Measurements from ENCODE around the gene RHOU. TPM values are rescaled to one million over a fixed set of nuclear protein-coding genes. Genes with fewer than 3 reads are reported as not detected.

RHOU gene
- total and polyA plus RNA-seq, 2 of the 13 experiments (the other 11 are each of a cell fraction or from before 2014, with no cell fraction given) = 11.9 to 18.5 TPM

GRCh38 chr1:228783418-228784040 is 48.2 kb downstream of the RHOU start:
- ChIA-PET CTCF (ENCODE audit: low intra/inter-chr PET ratio, low total read pairs) (no interaction called here), POLR2A (interaction anchor here (0.7 to 2.2 kb wide), 10 partner anchors 8 to 347 kb away, joined by 3 to 21 read pairs (median 3); no protein-coding TSS in a partner anchor)
- FAIRE-seq = peak; percentile 43
- peak overlapping the region; percentile 65 for H3K4me2 ChIP-seq (ENCODE audit: low read depth, low read length)
- in situ Hi-C loops (cut with HindIII; ENCODE audit: extremely low pct_ligation_motif_present, low pct_unique_long_range_greater_than_20kb) = no loop called here
- no peaks in the 10 kb centered on the region for H3K9me3 ChIP-seq (ENCODE audit: low read length)
- no peak overlapping the region for H3K9ac ChIP-seq (ENCODE audit: insufficient read depth, low read depth, low read length)
- no peaks in the 10 kb centered on the region for H3K79me2 ChIP-seq (ENCODE audit: insufficient read depth, low read length)
- peak overlapping the region; percentile 76 for H3K27ac ChIP-seq (ENCODE audit: extremely low read length, insufficient read depth, low read length)
- H3K27me3 ChIP-seq (ENCODE audit: control insufficient read depth in 1 of 2, insufficient read depth in 2 of 2, low read length in 2 of 2) = peaks cover 0 to 1% of the 10 kb centered on the region in 2 experiments; a peak in 1 of 5 replicates
- intact Hi-C loops (cut with micrococcal nuclease; ENCODE audit: unreplicated experiment) = loop anchor here (1.0 kb wide), 1 partner anchor 55 kb away; no protein-coding TSS in a partner anchor
- 25% methylated on average over 11 of the region's 11 CpGs for WGBS (ENCODE audit: low lambda C conversion rate)
- ATAC-seq = peak; percentile 75
- H3K4me3 ChIP-seq (replicated peaks in 1 of 3; ENCODE audit: insufficient read depth in 1 of 3, low read depth in 2 of 3, low read length in 3 of 3) = peak overlapping the region in 1 of 3 experiments; percentile 8; a peak in 2 of 6 replicates
- H4K20me1 ChIP-seq (ENCODE audit: insufficient read depth, low read length) = no peaks in the 10 kb centered on the region
- no peaks in the 10 kb centered on the region for H3K36me3 ChIP-seq (replicated peaks in 1 of 2; ENCODE audit: control insufficient read depth in 1 of 2, insufficient read depth in 2 of 2, low read length in 2 of 2)
- DNase-seq (ENCODE audit: low spot score) = peak; percentile 41
- H2AFZ ChIP-seq (ENCODE audit: low read length) = no peak overlapping the region
- H3K4me1 ChIP-seq (ENCODE audit: insufficient read depth, low read length) = peaks cover 45% of the 10 kb centered on the region
- no TSS peak for BruUV-seq (replicated peaks)
- no peak for TF ChIP-seq ZNF30 (CRISPR knock-in tag; IDR thresholded peaks at IDR 0.05)
- no peak for TF ChIP-seq NFKBIZ (CRISPR knock-in tag; IDR thresholded peaks at IDR 0.05)
- no peak for TF ChIP-seq PCBP2 (optimal IDR thresholded peaks at IDR 0.05; ENCODE audit: low read depth, low read length, poor library complexity, severe bottlenecking)
- peak; percentile 44; the same call in 1 of the 2 replicates for TF ChIP-seq ZFP91 (CRISPR knock-in tag; IDR thresholded peaks at IDR 0.05; ENCODE audit: borderline replicate concordance)
- no peak for TF ChIP-seq ETV5 (CRISPR knock-in tag; IDR thresholded peaks at IDR 0.05; ENCODE audit: borderline replicate concordance)
- peak; percentile 58; the same call in 1 of the 2 replicates for TF ChIP-seq ZNF790 (CRISPR knock-in tag; IDR thresholded peaks at IDR 0.05; ENCODE audit: borderline replicate concordance)
- TF ChIP-seq ZNF878 (CRISPR knock-in tag; IDR thresholded peaks at IDR 0.05) = no peak
- no peak for TF ChIP-seq ZNF549 (CRISPR knock-in tag; IDR thresholded peaks at IDR 0.05)
- TF ChIP-seq PAX8 (CRISPR knock-in tag; IDR thresholded peaks at IDR 0.05; ENCODE audit: borderline replicate concordance) = no peak
- no peak for TF ChIP-seq ZC3H4 (CRISPR knock-in tag; IDR thresholded peaks at IDR 0.05; ENCODE audit: borderline replicate concordance)
- no peak for TF ChIP-seq CENPBD1 (CRISPR knock-in tag; IDR thresholded peaks at IDR 0.05; ENCODE audit: borderline replicate concordance, low read depth)
- no peak for TF ChIP-seq ZNF383 (CRISPR knock-in tag; IDR thresholded peaks at IDR 0.05; ENCODE audit: borderline replicate concordance)
- TF ChIP-seq NR2F1 (CRISPR knock-in tag; IDR thresholded peaks at IDR 0.05) = no peak
- no peak for TF ChIP-seq SNRNP70 (IDR thresholded peaks at IDR 0.05; ENCODE audit: low read depth, low read length)
- TF ChIP-seq ARID5B (CRISPR knock-in tag; IDR thresholded peaks at IDR 0.05) = no peak
- TF ChIP-seq PAF1 (CRISPR knock-in tag; IDR thresholded peaks at IDR 0.05) = no peak
- TF ChIP-seq PCBP1 (IDR thresholded peaks at IDR 0.05; ENCODE audit: borderline replicate concordance, low read depth, low read length) = no peak
- TF ChIP-seq ZNF572 (CRISPR knock-in tag; IDR thresholded peaks at IDR 0.05) = no peak
- TF ChIP-seq YEATS4 (CRISPR knock-in tag; IDR thresholded peaks at IDR 0.05; ENCODE audit: borderline replicate concordance) = 0 out of 2 replicates have a peak, but pooled peaks have one; percentile 27

All from HepG2 (cell line).